ENCODE data around the gene SLC30A2.

GRCh38 chr1:25989440-25990234 lies 56.3 kb downstream of the SLC30A2 start:
- no peak for TF ChIP-seq GATA2 (IDR thresholded peaks at IDR 0.05; ENCODE audit: low read depth, low read length)
- TF ChIP-seq GATA3 (IDR thresholded peaks at IDR 0.05; ENCODE audit: low read depth, low read length), result no peak

Measured in SH-SY5Y (cell line).